ENCODE results near the gene CHST11. TPM values are rescaled to one million over a fixed set of nuclear protein-coding genes. Genes with fewer than 3 reads are reported as not detected.

Gene CHST11
- total and polyA plus RNA-seq, 9 of the 15 experiments (the other 6 are each of a cell fraction or from before 2014, with no cell fraction given) = 2.3 to 38.7 (median 15.0) TPM

DNA sequence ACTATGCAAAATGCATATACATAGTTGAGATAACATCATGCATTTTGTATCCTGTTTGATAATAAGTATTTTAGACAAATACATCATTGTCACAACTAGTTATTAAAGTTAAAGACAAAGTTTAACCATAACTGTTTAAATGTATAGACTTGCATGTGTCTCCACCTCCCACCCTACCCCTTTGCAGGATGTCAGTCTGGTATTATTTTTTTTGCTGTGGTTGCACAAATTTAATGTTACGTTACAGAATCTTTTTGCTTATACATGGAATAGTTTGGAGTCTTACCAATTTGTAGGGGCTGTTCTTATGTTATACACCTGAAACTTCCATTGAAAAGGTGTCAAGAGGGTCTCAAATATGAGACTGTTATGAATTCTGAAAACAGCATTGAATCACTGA is 5.6 kb downstream of the CHST11 start (continued):
- TF ChIP-seq KLF1 (tag; IDR thresholded peaks at IDR 0.05) (no peak), TEAD2 (tag; IDR thresholded peaks at IDR 0.05) (no peak), NR4A1 (CRISPR knock-in tag; IDR thresholded peaks at IDR 0.05) (no peak), NR4A1 (tag; IDR thresholded peaks at IDR 0.05) (no peak), ARID3B (CRISPR knock-in tag; IDR thresholded peaks at IDR 0.05; ENCODE audit: borderline replicate concordance) (no peak), CBFA2T3 (IDR thresholded peaks at IDR 0.05) (no peak), C11orf30 (IDR thresholded peaks at IDR 0.05; ENCODE audit: low read depth) (peak; percentile 87), DNMT1 (IDR thresholded peaks at IDR 0.05) (no peak), ZSCAN32 (CRISPR knock-in tag; IDR thresholded peaks at IDR 0.05) (no peak), LCOR (CRISPR knock-in tag; IDR thresholded peaks at IDR 0.05) (no peak), BCL6 (CRISPR knock-in tag; IDR thresholded peaks at IDR 0.05) (no peak)
- TF ChIP-seq, protein P1, sequence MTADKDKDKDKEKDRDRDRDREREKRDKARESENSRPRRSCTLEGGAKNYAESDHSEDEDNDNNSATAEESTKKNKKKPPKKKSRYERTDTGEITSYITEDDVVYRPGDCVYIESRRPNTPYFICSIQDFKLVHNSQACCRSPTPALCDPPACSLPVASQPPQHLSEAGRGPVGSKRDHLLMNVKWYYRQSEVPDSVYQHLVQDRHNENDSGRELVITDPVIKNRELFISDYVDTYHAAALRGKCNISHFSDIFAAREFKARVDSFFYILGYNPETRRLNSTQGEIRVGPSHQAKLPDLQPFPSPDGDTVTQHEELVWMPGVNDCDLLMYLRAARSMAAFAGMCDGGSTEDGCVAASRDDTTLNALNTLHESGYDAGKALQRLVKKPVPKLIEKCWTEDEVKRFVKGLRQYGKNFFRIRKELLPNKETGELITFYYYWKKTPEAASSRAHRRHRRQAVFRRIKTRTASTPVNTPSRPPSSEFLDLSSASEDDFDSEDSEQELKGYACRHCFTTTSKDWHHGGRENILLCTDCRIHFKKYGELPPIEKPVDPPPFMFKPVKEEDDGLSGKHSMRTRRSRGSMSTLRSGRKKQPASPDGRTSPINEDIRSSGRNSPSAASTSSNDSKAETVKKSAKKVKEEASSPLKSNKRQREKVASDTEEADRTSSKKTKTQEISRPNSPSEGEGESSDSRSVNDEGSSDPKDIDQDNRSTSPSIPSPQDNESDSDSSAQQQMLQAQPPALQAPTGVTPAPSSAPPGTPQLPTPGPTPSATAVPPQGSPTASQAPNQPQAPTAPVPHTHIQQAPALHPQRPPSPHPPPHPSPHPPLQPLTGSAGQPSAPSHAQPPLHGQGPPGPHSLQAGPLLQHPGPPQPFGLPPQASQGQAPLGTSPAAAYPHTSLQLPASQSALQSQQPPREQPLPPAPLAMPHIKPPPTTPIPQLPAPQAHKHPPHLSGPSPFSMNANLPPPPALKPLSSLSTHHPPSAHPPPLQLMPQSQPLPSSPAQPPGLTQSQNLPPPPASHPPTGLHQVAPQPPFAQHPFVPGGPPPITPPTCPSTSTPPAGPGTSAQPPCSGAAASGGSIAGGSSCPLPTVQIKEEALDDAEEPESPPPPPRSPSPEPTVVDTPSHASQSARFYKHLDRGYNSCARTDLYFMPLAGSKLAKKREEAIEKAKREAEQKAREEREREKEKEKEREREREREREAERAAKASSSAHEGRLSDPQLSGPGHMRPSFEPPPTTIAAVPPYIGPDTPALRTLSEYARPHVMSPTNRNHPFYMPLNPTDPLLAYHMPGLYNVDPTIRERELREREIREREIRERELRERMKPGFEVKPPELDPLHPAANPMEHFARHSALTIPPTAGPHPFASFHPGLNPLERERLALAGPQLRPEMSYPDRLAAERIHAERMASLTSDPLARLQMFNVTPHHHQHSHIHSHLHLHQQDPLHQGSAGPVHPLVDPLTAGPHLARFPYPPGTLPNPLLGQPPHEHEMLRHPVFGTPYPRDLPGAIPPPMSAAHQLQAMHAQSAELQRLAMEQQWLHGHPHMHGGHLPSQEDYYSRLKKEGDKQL (CRISPR knock-in tag; IDR thresholded peaks at IDR 0.05; ENCODE audit: borderline replicate concordance) = no peak
